ENCODE measurements around the gene RTN1.

DNA sequence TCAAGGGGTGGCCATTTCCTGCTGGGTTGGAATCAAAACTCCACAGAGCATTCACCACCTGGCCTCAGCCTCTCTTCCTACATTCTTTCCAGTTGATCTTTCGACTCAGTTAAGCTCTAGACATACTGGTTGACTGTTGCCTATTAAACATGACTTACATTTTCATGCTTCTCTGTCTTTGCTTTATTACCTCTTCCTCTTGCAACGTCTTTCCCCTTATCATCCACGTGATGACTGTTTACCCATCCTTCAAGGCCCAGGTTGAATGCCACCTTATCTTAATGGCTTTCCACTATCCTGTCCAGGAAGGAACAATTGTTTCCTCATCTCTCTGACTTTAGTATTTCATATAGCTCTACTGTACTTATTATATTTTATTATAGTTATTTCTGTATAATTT lies 269.5 kb downstream of the RTN1 start:
- TF ChIP-seq POLR2A (IDR thresholded peaks at IDR 0.05): no peak
- TF ChIP-seq, protein P1, sequence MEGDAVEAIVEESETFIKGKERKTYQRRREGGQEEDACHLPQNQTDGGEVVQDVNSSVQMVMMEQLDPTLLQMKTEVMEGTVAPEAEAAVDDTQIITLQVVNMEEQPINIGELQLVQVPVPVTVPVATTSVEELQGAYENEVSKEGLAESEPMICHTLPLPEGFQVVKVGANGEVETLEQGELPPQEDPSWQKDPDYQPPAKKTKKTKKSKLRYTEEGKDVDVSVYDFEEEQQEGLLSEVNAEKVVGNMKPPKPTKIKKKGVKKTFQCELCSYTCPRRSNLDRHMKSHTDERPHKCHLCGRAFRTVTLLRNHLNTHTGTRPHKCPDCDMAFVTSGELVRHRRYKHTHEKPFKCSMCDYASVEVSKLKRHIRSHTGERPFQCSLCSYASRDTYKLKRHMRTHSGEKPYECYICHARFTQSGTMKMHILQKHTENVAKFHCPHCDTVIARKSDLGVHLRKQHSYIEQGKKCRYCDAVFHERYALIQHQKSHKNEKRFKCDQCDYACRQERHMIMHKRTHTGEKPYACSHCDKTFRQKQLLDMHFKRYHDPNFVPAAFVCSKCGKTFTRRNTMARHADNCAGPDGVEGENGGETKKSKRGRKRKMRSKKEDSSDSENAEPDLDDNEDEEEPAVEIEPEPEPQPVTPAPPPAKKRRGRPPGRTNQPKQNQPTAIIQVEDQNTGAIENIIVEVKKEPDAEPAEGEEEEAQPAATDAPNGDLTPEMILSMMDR (IDR thresholded peaks at IDR 0.05): no peak

All from sigmoid colon (tissue), 3 donors.